PC-9 (cell line): ENCODE results near the gene COPZ1. TPM values are rescaled to one million over a fixed set of nuclear protein-coding genes. Genes with fewer than 3 reads are reported as not detected.
A peak's percentile ranks its signal among the peaks of the same experiment; 100 is the strongest.

ENCODE experiments used
- BruUV-seq: library from RNA; stranded (reverse); fragments of 400-500 nt; replicated peaks from 2 replicates; lab custom pipeline; 2021; lab: Mats Ljungman, UMichigan
- CTCF ChIA-PET: fragments of 300-600 bp; sonication (Branson Sonifier 250); formaldehyde crosslinking; loops from one replicate; lab custom pipeline; 2022; ENCODE audit warnings: antibody characterized with exemption; lab: Charles Lee
- POLR2A ChIA-PET: fragments of 300-600 bp; sonication (Branson Sonifier 250); formaldehyde crosslinking; loops from one replicate; lab custom pipeline; 2022; ENCODE audit warnings: antibody characterized with exemption; ENCODE audit not compliant: unreplicated experiment; lab: Charles Lee
- DNase-seq, 2 experiments: peaks; one replicate each; pipeline versions ENCODE4 v3.0.0 to v3.0.0-alpha.2; 2015 to 2022; ENCODE audit warnings: mixed read lengths in 1 of 2
- H2AFZ ChIP-seq: fragments of 200-600 bp; sonication (generic); 2 replicates; pipeline ENCODE4 v1.8.1; 2017; ENCODE audit warnings: antibody characterized with exemption
- H3F3A ChIP-seq: fragments of 200-600 bp; sonication (generic); 2 replicates; pipeline ENCODE4 v1.8.1; 2017; ENCODE audit warnings: antibody characterized with exemption, mild to moderate bottlenecking, low read depth; ENCODE audit not compliant: insufficient read depth
- H3K27ac ChIP-seq: fragments of 200-600 bp; sonication (generic); 2 replicates; pipeline ENCODE4 v1.6.1; 2016; ENCODE audit warnings: mixed run types
- H3K27me3 ChIP-seq: fragments of 200-600 bp; sonication (generic); 2 replicates; pipeline ENCODE4 v1.6.1; 2016; ENCODE audit warnings: low read depth, mixed run types; ENCODE audit not compliant: insufficient read depth
- H3K36me3 ChIP-seq: fragments of 200-600 bp; sonication (generic); 2 replicates; pipeline ENCODE4 v1.6.1; 2016; ENCODE audit warnings: low read depth, mixed run types
- H3K4me1 ChIP-seq: fragments of 200-600 bp; sonication (generic); replicated peaks from 2 replicates; pipeline ENCODE4 v1.6.1; 2016; ENCODE audit warnings: mixed run types; ENCODE audit not compliant: insufficient read depth
- H3K4me2 ChIP-seq: fragments of 200-600 bp; sonication (generic); 2 replicates; pipeline ENCODE4 v1.6.1; 2017; ENCODE audit warnings: mixed run types
- H3K4me3 ChIP-seq: fragments of 200-600 bp; sonication (generic); 2 replicates; pipeline ENCODE4 v1.6.1; 2016; ENCODE audit warnings: mixed run types
- H3K79me2 ChIP-seq: fragments of 200-600 bp; sonication (generic); 2 replicates; pipeline ENCODE4 v1.6.1; 2017; ENCODE audit warnings: low read depth, mixed run types
- H3K9me2 ChIP-seq: fragments of 200-600 bp; sonication (generic); 2 replicates; pipeline ENCODE4 v1.8.1; 2017; ENCODE audit warnings: mild to moderate bottlenecking; ENCODE audit not compliant: insufficient read depth
- H3K9me3 ChIP-seq: fragments of 200-600 bp; sonication (generic); 2 replicates; pipeline ENCODE4 v1.8.1; 2016; ENCODE audit warnings: low read depth; ENCODE audit not compliant: insufficient read depth
- H4K20me1 ChIP-seq: fragments of 200-600 bp; sonication (generic); 2 replicates; pipeline ENCODE4 v1.8.1; 2017; ENCODE audit not compliant: insufficient read depth
- EZH2 ChIP-seq: fragments of 200-600 bp; sonication (generic); IDR thresholded peaks from 2 replicates; pipeline ENCODE4 v1.8.0; 2017; ENCODE audit warnings: antibody characterized with exemption, low read depth
- intact Hi-C: fragments of 100-400 bp; cut with micrococcal nuclease; formaldehyde crosslinking; loops from one replicate; pipeline ENCODE4 v1.10.0; 2022; ENCODE audit not compliant: unreplicated experiment
- total RNA-seq: library from RNA; stranded (reverse); gene quantifications from 2 replicates; pipeline ENCODE4 v1.2.3, GENCODE V29; 2021
- TF ChIP-seq, protein P1 (sequence below): fragments of 200-600 bp; sonication (generic); conservative IDR thresholded peaks from 2 replicates; pipeline ENCODE4 v1.6.1; 2017; ENCODE audit warnings: mixed run types, antibody characterized with exemption, mild to moderate bottlenecking, moderate library complexity

The COPZ1 gene
- total RNA-seq, 1 experiment from 2014 or later, result 232 TPM

DNA sequence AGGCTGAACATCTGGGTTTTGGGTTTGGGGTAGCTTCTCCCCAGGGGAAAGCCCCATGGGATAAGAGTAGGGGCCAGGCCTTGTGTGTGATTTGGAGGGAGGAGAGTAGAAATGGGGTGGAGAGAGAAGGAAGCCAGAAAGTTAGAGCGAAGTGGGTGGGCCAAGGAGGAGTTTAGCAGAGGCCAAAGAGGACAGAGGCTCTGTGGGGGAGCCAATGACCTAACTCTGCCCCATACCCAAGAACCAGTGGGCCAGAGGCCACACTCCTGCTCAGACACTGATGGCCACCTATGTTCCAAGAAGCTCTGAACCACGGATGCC is 50.3 kb downstream of the COPZ1 start:
- no peak overlapping the region for H3K27ac ChIP-seq
- no peaks in the 10 kb centered on the region for H4K20me1 ChIP-seq
- H3K79me2 ChIP-seq, result no peaks in the 10 kb centered on the region
- TF ChIP-seq, protein P1, sequence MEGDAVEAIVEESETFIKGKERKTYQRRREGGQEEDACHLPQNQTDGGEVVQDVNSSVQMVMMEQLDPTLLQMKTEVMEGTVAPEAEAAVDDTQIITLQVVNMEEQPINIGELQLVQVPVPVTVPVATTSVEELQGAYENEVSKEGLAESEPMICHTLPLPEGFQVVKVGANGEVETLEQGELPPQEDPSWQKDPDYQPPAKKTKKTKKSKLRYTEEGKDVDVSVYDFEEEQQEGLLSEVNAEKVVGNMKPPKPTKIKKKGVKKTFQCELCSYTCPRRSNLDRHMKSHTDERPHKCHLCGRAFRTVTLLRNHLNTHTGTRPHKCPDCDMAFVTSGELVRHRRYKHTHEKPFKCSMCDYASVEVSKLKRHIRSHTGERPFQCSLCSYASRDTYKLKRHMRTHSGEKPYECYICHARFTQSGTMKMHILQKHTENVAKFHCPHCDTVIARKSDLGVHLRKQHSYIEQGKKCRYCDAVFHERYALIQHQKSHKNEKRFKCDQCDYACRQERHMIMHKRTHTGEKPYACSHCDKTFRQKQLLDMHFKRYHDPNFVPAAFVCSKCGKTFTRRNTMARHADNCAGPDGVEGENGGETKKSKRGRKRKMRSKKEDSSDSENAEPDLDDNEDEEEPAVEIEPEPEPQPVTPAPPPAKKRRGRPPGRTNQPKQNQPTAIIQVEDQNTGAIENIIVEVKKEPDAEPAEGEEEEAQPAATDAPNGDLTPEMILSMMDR, result no peak
- TF ChIP-seq EZH2, result no peak
- no peaks in the 10 kb centered on the region for H3K9me3 ChIP-seq
- no peak overlapping the region for H2AFZ ChIP-seq
- no peaks in the 10 kb centered on the region for H3K36me3 ChIP-seq
- peaks cover 26% of the 10 kb centered on the region for H3K4me1 ChIP-seq
- H3K9me2 ChIP-seq, result no peaks in the 10 kb centered on the region
- H3K27me3 ChIP-seq, result no peaks in the 10 kb centered on the region
- no peak overlapping the region for H3K4me2 ChIP-seq
- DNase-seq, result no peak
- POLR2A ChIA-PET, result no interaction called here
- H3F3A ChIP-seq, result peaks cover 21% of the 10 kb centered on the region; the same call in 1 of the 2 replicates
- intact Hi-C loops, result loop anchor here (5.0 kb wide), 1 partner anchor 368 kb away; the partner anchor contains the start of gene HOXC8
- no TSS peak for BruUV-seq
- CTCF ChIA-PET, result interaction anchor here (0.6 kb wide), 1 partner anchor 602 kb away, joined by 6 read pairs; no protein-coding TSS in a partner anchor
- H3K4me3 ChIP-seq, result no peak overlapping the region

DNA sequence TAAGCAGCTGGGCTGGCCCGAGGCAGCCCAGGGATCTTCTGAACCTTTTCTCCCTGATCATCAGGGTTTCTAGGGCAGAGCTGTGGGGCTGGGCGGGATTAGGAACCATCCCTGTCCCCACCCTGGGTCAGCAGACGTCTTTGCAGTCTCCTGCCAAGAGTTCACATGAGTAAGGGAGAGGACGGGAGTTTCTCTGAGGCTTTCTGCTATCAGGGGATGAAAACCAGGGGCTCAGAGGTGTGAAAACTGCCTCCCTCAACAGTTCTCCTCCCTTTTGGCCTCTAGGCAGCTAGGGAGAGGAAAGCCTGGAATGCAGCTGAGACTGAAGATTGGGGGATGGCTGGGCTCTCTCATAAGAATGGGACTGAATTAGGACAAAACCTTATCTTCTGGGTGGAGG is 51.7 kb downstream of the COPZ1 start:
- TF ChIP-seq, protein P1, result no peak
- no peak for TF ChIP-seq EZH2
- BruUV-seq, result no TSS peak
- H4K20me1 ChIP-seq, result no peaks in the 10 kb centered on the region
- no peaks in the 10 kb centered on the region for H3K36me3 ChIP-seq
- POLR2A ChIA-PET, result no interaction called here
- CTCF ChIA-PET, result no interaction called here
- no peak overlapping the region for H2AFZ ChIP-seq
- no peak for DNase-seq
- H3K79me2 ChIP-seq, result no peaks in the 10 kb centered on the region
- no peaks in the 10 kb centered on the region for H3K27me3 ChIP-seq
- H3K9me2 ChIP-seq, result no peaks in the 10 kb centered on the region
- peaks cover 26% of the 10 kb centered on the region for H3K4me1 ChIP-seq
- H3K9me3 ChIP-seq, result no peaks in the 10 kb centered on the region
- intact Hi-C loops, result loop anchor here (5.0 kb wide), 1 partner anchor 369 kb away; the partner anchor contains the start of gene HOXC8
- H3K4me2 ChIP-seq, result no peak overlapping the region
- no peak overlapping the region for H3K27ac ChIP-seq
- peaks cover 21% of the 10 kb centered on the region; the same call in 1 of the 2 replicates for H3F3A ChIP-seq
- H3K4me3 ChIP-seq, result no peak overlapping the region

DNA sequence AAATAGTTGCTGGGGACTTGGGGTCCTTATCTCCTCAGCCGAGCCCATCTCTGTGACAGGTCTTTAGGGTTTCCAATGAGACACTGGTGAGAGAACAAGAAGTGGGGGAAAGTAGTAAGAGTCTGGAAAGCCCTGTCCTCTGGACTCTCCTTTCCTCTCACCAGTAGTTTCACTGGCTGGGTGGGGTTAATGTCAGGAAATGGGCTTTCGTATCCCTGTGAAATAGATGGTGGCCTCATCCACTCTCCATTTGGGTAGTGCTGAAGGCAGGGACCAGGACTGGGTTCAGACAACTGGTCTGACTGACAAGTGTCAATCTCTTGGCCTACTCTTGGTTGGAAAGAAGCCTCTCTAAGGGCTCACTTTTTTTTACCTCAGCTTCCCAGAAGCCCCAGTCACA is 52.1 kb downstream of the COPZ1 start:
- intact Hi-C loops, result loop anchor here (5.0 kb wide), 1 partner anchor 370 kb away; the partner anchor contains the start of gene HOXC8
- TSS peak; percentile 18 for BruUV-seq
- H3K27ac ChIP-seq, result no peak overlapping the region
- no peaks in the 10 kb centered on the region for H3K9me3 ChIP-seq
- ChIA-PET POLR2A (no interaction called here), CTCF (no interaction called here)
- H2AFZ ChIP-seq, result no peak overlapping the region
- H3F3A ChIP-seq, result peaks cover 21% of the 10 kb centered on the region; the same call in 1 of the 2 replicates
- no peaks in the 10 kb centered on the region for H3K36me3 ChIP-seq
- H3K27me3 ChIP-seq, result no peaks in the 10 kb centered on the region
- TF ChIP-seq EZH2, result no peak
- TF ChIP-seq, protein P1, result no peak
- H3K4me1 ChIP-seq, result peaks cover 27% of the 10 kb centered on the region
- no peaks in the 10 kb centered on the region for H3K79me2 ChIP-seq
- H3K4me3 ChIP-seq, result no peak overlapping the region
- no peak overlapping the region for H3K4me2 ChIP-seq
- H3K9me2 ChIP-seq, result no peaks in the 10 kb centered on the region
- DNase-seq, result no peak
- no peaks in the 10 kb centered on the region for H4K20me1 ChIP-seq
